DND-41 (cell line): ENCODE results near the gene TALDO1.

ENCODE experiments used
- ATAC-seq: fragments of 200-7000 bp; cut with Tn5 transposase; 3 replicates; pipeline ENCODE4 v1.9.1; 2021; ENCODE audit warnings: low read depth; ENCODE audit not compliant: insufficient read depth
- DNase-seq: peaks from one replicate; pipeline ENCODE4 v3.0.0-alpha.2; 2020
- H2AFZ ChIP-seq: 2 replicates; pipeline ENCODE4 v1.6.0; 2012; ENCODE audit warnings: low read depth, low read length
- H3K27ac ChIP-seq: 2 replicates; pipeline ENCODE4 v1.5.1; 2012; ENCODE audit warnings: low read length, inconsistent platforms
- H3K27me3 ChIP-seq: fragments of 200-600 bp; sonication (generic); 2 replicates; pipeline ENCODE4 v1.6.0; 2012; ENCODE audit warnings: low read length, mild to moderate bottlenecking, inconsistent platforms; ENCODE audit not compliant: insufficient read depth, poor library complexity
- H3K36me3 ChIP-seq: 2 replicates; pipeline ENCODE4 v1.5.1; 2012; ENCODE audit warnings: low read length, inconsistent platforms; ENCODE audit not compliant: insufficient read depth
- H3K4me1 ChIP-seq: 2 replicates; pipeline ENCODE4 v1.5.1; 2012; ENCODE audit warnings: mild to moderate bottlenecking, low read length; ENCODE audit not compliant: insufficient read depth
- H3K4me2 ChIP-seq: 2 replicates; pipeline ENCODE4 v1.6.0; 2012; ENCODE audit warnings: mild to moderate bottlenecking, moderate library complexity, low read length, inconsistent platforms; ENCODE audit not compliant: insufficient read depth
- H3K4me3 ChIP-seq, 2 experiments: fragments of 200-600 bp in 1 of 2; shearing (Covaris generic) in 1 of 2; 2 replicates each; pipeline ENCODE4 v1.5.1; 2012 to 2016; ENCODE audit warnings: inconsistent platforms in 2 of 2, low read length in 2 of 2, mild to moderate bottlenecking in 2 of 2, low read depth in 1 of 2, moderate library complexity in 1 of 2
- H3K79me2 ChIP-seq: 2 replicates; pipeline ENCODE4 v1.6.0; 2012; ENCODE audit warnings: low read length, inconsistent platforms; ENCODE audit not compliant: insufficient read depth
- H3K9ac ChIP-seq: 2 replicates; pipeline ENCODE4 v1.6.0; 2012; ENCODE audit warnings: low read depth, mild to moderate bottlenecking, inconsistent platforms, low read length, moderate library complexity
- H3K9me3 ChIP-seq: 2 replicates; pipeline ENCODE4 v1.5.1; 2012; ENCODE audit warnings: low read length, moderate library complexity, mild to moderate bottlenecking, inconsistent platforms; ENCODE audit not compliant: insufficient read depth, severe bottlenecking
- H4K20me1 ChIP-seq: 2 replicates; pipeline ENCODE4 v1.6.0; 2012; ENCODE audit warnings: low read length; ENCODE audit not compliant: insufficient read depth
- CTCF ChIP-seq: IDR thresholded peaks from 2 replicates; pipeline ENCODE4 v1.5.1; 2012; ENCODE audit warnings: borderline replicate concordance, low read length, moderate library complexity, mild to moderate bottlenecking; ENCODE audit not compliant: poor library complexity, severe bottlenecking; ENCODE audit errors: extremely low read depth
- EZH2 ChIP-seq: IDR thresholded peaks from 3 replicates; pipeline ENCODE4 v1.6.1; 2012; ENCODE audit warnings: borderline replicate concordance, low read depth, mild to moderate bottlenecking, moderate library complexity, low read length, inconsistent platforms; ENCODE audit not compliant: severe bottlenecking

The TALDO1 gene

DNA sequence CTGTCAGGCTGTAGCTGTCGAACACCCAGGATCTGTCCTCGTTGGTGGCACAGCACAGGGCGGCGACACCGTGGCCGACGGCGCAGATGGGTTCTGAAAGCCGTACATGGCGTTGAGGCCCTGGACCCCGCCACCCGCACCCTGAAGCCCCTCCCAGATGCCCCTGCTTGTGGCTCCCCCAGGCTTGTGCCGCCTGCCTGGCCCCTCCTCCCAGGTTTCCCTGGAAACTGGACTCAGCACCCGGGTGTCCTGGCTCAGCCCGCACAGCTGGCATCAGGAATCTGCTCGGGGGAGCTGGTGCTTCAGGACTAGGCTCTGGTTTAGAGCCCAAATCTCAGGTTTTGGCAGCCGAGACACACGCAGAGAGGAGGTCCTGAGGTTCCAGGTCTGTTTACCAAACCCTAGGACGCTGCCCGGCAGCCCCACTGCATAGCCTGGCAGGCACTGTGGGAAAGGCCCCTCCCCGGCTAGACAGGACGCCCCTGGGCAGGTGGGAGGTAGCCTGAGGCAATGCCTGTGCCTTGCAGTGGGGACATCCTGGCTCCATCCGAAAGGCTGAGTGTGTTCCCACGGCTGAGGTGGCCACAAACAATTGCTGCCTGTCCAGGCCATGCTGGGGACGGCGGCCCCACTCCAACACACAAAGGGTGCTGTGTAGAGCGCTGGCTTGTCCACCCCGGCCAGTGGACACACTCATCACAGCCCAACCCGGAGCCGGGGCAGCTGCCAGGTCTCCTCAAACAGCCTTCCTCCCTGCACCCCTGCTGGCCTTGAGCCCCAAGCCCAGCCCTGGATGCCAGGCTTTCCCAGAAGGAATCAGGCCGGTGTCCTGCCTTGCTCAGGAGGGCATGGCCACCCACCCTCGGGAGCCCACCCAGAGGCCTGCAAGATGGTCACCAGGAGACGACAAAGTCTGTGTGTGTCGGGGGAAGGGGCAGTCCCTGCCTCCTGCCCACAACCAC, 25.4 kb downstream of the TALDO1 start:
- Histone ChIP-seq H3K27ac (no peak overlapping the region), H3K4me1 (peaks cover 20% of the 10 kb centered on the region), H3K9ac (no peak overlapping the region), H3K4me2 (no peak overlapping the region), H3K79me2 (peaks cover 63% of the 10 kb centered on the region), H3K9me3 (no peaks in the 10 kb centered on the region), H3K36me3 (peaks cover 60% of the 10 kb centered on the region), H3K4me3 (no peak overlapping the region), H3K27me3 (no peaks in the 10 kb centered on the region), H4K20me1 (peaks cover 58% of the 10 kb centered on the region), H2AFZ (no peak overlapping the region)
- ATAC-seq = no peak
- no peak for DNase-seq
- TF ChIP-seq EZH2 = no peak
- TF ChIP-seq CTCF = no peak

- DNase-seq = no peak
- Histone ChIP-seq H3K4me3 (no peak overlapping the region), H2AFZ (no peak overlapping the region), H3K9ac (no peak overlapping the region), H3K27me3 (no peaks in the 10 kb centered on the region), H3K9me3 (no peaks in the 10 kb centered on the region), H3K27ac (no peak overlapping the region), H3K79me2 (peaks cover 71% of the 10 kb centered on the region), H3K4me2 (no peak overlapping the region), H4K20me1 (peaks cover 61% of the 10 kb centered on the region), H3K4me1 (peaks cover 25% of the 10 kb centered on the region), H3K36me3 (peaks cover 62% of the 10 kb centered on the region)
- no peak for TF ChIP-seq EZH2
- no peak for TF ChIP-seq CTCF
- no peak for ATAC-seq
Measured at GRCh38 chr11:773425-773824, 26.2 kb downstream of the TALDO1 start.

GRCh38 chr11:773830-774229, 26.6 kb downstream of the TALDO1 start:
- H3K9ac ChIP-seq = no peak overlapping the region
- no peak overlapping the region for H2AFZ ChIP-seq
- no peaks in the 10 kb centered on the region for H3K27me3 ChIP-seq
- no peak for ATAC-seq
- H4K20me1 ChIP-seq = peaks cover 61% of the 10 kb centered on the region
- no peaks in the 10 kb centered on the region for H3K9me3 ChIP-seq
- 0 out of 2 replicates have a peak overlapping the region, but pooled peaks have one; percentile 8 for H3K4me2 ChIP-seq
- TF ChIP-seq EZH2 (no peak), CTCF (no peak)
- H3K36me3 ChIP-seq = peaks cover 64% of the 10 kb centered on the region
- H3K4me3 ChIP-seq = no peak overlapping the region
- H3K4me1 ChIP-seq = peaks cover 29% of the 10 kb centered on the region
- H3K79me2 ChIP-seq = peaks cover 75% of the 10 kb centered on the region
- H3K27ac ChIP-seq = no peak overlapping the region
- no peak for DNase-seq
